ENCODE measurements around the gene GLIS1. TPM values are rescaled to one million over a fixed set of nuclear protein-coding genes. Genes with fewer than 3 reads are reported as not detected.
A peak's percentile ranks its signal among the peaks of the same experiment; 100 is the strongest.

GLIS1 gene
- total RNA-seq, 1 experiment from 2014 or later: 0.28 TPM

GRCh38 chr1:53501065-53502005 is 237.6 kb downstream of the GLIS1 start:
- no peak overlapping the region for H3K18ac ChIP-seq (ENCODE audit: insufficient read length, low read depth, low read length)
- H3K4me2 ChIP-seq (ENCODE audit: insufficient read depth, insufficient read length, low read length): no peak overlapping the region
- Mint-ChIP-seq H3K27ac (no peak overlapping the region), H3K27me3 (ENCODE audit: low read depth) (peaks cover 16% of the 10 kb centered on the region), H3K4me1 (peaks cover 9 to 28% of the 10 kb centered on the region in 2 experiments), H3K4me3 (no peak overlapping the region; a peak in 1 of 5 replicates), H3K9me3 (no peaks in the 10 kb centered on the region; a peak in 1 of 5 replicates), H3K36me3 (ENCODE audit: insufficient read depth in 1 of 3, low read depth in 3 of 3) (no peaks in the 10 kb centered on the region)
- peak; percentile 28; the same call in 1 of the 3 replicates for TF ChIP-seq CTCF (conservative IDR thresholded peaks at IDR 0.05)
- peak; percentile 53 for DNase-seq
- no peak overlapping the region for H2BK12ac ChIP-seq (ENCODE audit: insufficient read length, low read depth, low read length)
- no peak overlapping the region for H3K14ac ChIP-seq (ENCODE audit: insufficient read depth, low read length)
- no peak overlapping the region for H3K56ac ChIP-seq (ENCODE audit: insufficient read length, low read depth, low read length)
- no peaks in the 10 kb centered on the region for H3K9me3 ChIP-seq (ENCODE audit: control insufficient read depth, low read depth, low read length)
- peaks cover 3% of the 10 kb centered on the region; the same call in 1 of the 2 replicates for H3K4me1 ChIP-seq (ENCODE audit: insufficient read depth, low read length)
- no peaks in the 10 kb centered on the region for H3K23me2 ChIP-seq (ENCODE audit: insufficient read length, low read depth, low read length, poor library complexity, severe bottlenecking)
- H3K27ac ChIP-seq (ENCODE audit: insufficient read length, low read depth, low read length): no peak overlapping the region
- no peak overlapping the region for H4K8ac ChIP-seq (replicated peaks; ENCODE audit: insufficient read length, low read depth, low read length)
- no peak overlapping the region for H3T11ph ChIP-seq (ENCODE audit: low read length)
- H3K79me2 ChIP-seq (ENCODE audit: insufficient read depth, low read length): no peaks in the 10 kb centered on the region
- WGBS (ENCODE audit: extremely low coverage, insufficient read length, low lambda C conversion rate): no CpG with 5 or more reads among the region's 21 CpGs
- no peak overlapping the region for H3K4ac ChIP-seq (ENCODE audit: low read depth, low read length)
- H2BK5ac ChIP-seq (ENCODE audit: insufficient read length, low read length): no peak overlapping the region
- no peak overlapping the region for H3K9ac ChIP-seq (ENCODE audit: extremely low read depth, insufficient read length, low read length)
- no peak overlapping the region for H2BK120ac ChIP-seq (ENCODE audit: low read depth, low read length, poor library complexity, severe bottlenecking)
- H2BK15ac ChIP-seq (ENCODE audit: low read depth, low read length): no peak overlapping the region
- H3K27me3 ChIP-seq (ENCODE audit: insufficient read depth, low read length): no peaks in the 10 kb centered on the region
- no peak overlapping the region for H2AK5ac ChIP-seq (ENCODE audit: insufficient read length, low read length)
- H3K79me1 ChIP-seq (ENCODE audit: insufficient read depth, low read depth, low read length, poor library complexity, severe bottlenecking): no peaks in the 10 kb centered on the region
- H4K20me1 ChIP-seq (ENCODE audit: control insufficient read depth, insufficient read depth, insufficient read length): no peaks in the 10 kb centered on the region
- H3K23ac ChIP-seq (ENCODE audit: insufficient read length, low read depth, low read length): no peak overlapping the region
- no peak overlapping the region for H2AFZ ChIP-seq (ENCODE audit: low read length)
- H4K91ac ChIP-seq (ENCODE audit: insufficient read length, low read depth, low read length): no peak overlapping the region
- no peak overlapping the region for H2BK20ac ChIP-seq (ENCODE audit: low read depth, low read length, poor library complexity, severe bottlenecking)
- no peak overlapping the region for H4K5ac ChIP-seq (ENCODE audit: insufficient read length, low read depth, low read length)
